T-helper 22 cell (primary cell): ENCODE measurements around the gene CFAP45.

ENCODE experiments used
- DNase-seq: peaks from one replicate; pipeline ENCODE4 v3.0.0-alpha.2; 2020; ENCODE audit warnings: low read depth

CFAP45 gene

DNA sequence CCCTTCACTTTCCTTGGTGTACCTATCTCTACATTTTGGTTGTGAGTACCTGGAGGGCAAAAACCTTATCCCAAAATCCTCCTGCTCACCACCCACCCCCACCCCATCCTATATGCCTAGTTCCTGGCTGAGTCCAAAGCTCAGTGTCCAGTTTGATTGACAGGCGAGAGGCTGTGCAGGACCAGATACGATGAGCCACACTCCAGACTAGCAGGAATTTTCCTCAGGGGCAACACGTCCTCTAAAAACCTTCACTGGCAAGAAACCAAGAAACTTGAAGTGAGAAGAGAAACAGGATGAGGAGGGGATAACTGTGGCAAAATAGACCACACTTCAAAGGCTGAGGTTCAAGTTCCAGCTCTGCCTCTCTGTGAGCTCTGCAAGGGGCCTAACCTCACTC lies 74.4 kb downstream of the CFAP45 start:
- DNase-seq: no peak

DNA sequence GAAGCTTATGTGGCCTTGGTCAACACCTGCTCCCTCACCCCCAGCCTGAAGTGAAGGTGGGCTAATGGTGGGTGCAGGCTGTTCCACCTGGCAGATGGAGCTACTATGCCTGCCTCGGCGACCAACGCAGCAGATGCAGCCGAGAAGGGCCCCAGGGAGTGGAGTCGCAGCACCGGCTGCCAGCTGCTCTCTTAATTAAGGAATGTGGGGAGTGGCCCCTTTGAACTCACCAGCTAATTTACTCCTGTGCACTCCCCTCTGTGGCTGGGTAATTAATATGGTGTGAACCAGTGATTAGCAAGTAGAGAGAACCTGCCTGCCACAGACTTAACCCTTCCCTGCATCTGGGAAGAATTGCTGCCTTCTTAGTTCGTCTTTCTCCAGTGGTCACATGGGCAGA lies 76.6 kb downstream of the CFAP45 start:
- DNase-seq: no peak
